ENCODE data around the gene TPSG1.
"Not testable (repeated sequence)": the region's sequence is repeated elsewhere in the genome, so short reads cannot be mapped to it uniquely, and the experiment has no call there.

DNA sequence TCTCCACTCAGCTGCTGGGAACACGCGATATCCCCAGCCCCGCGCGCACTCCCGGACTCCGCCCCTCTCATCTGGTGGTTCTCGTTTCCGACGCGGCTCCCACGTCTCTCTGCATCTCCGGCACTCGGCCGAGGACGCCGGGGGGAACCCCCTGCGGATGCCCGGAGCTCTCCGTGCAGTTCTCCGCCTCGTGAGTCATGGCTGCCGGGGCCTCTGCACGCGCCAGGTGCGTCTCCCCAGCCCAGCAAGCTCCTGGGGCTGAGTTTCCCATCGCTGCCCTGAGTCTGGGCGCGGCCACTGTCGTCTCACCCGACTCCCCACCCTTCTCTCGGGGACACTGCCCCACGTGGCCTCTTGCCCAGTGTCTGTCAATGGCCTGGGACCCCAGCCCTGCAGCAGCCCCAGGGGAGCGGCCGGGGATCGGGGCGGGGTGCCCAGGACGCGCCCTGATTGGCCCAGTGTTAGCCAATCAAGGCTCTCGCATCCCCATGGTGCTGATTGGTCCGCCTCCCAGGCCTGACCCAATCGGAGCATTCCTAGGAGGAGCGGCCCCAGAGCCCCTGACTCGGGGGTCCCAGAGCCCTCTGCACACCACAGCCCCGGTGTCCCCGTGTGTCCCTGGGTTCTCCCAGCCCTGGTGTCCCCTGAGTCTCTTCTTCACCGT, 28.8 kb upstream of the TPSG1 start:
- TF ChIP-seq, protein P1, sequence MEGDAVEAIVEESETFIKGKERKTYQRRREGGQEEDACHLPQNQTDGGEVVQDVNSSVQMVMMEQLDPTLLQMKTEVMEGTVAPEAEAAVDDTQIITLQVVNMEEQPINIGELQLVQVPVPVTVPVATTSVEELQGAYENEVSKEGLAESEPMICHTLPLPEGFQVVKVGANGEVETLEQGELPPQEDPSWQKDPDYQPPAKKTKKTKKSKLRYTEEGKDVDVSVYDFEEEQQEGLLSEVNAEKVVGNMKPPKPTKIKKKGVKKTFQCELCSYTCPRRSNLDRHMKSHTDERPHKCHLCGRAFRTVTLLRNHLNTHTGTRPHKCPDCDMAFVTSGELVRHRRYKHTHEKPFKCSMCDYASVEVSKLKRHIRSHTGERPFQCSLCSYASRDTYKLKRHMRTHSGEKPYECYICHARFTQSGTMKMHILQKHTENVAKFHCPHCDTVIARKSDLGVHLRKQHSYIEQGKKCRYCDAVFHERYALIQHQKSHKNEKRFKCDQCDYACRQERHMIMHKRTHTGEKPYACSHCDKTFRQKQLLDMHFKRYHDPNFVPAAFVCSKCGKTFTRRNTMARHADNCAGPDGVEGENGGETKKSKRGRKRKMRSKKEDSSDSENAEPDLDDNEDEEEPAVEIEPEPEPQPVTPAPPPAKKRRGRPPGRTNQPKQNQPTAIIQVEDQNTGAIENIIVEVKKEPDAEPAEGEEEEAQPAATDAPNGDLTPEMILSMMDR (IDR thresholded peaks at IDR 0.05 in 8 of 11, conservative IDR thresholded peaks at IDR 0.05 in 3 of 11): not testable (repeated sequence)
- not testable (repeated sequence) for TF ChIP-seq POLR2A, POLR2AphosphoS5 (IDR thresholded peaks at IDR 0.05)
